HepG2 (cell line): Measurements from ENCODE around the gene ABHD17A. TPM values are rescaled to one million over a fixed set of nuclear protein-coding genes. Genes with fewer than 3 reads are reported as not detected.

Experiments
- AKAP8 ChIP-seq: sonication (generic); formaldehyde crosslinking; IDR thresholded peaks from 2 replicates; pipeline ENCODE4 v1.5.1; 2020; ENCODE audit warnings: mild to moderate bottlenecking, missing genetic modification reagents
- ATF7-NPFF ChIP-seq: sonication (generic); formaldehyde crosslinking; IDR thresholded peaks from 2 replicates; pipeline ENCODE4 v1.8.1; 2023; ENCODE audit warnings: mild to moderate bottlenecking, low read depth, missing genetic modification reagents, moderate library complexity
- CEBPZ ChIP-seq: IDR thresholded peaks from 2 replicates; pipeline ENCODE4 v1.6.1; 2012; ENCODE audit warnings: low read length, improper control_type of control experiment
- ELK4 ChIP-seq: sonication (generic); formaldehyde crosslinking; IDR thresholded peaks from 2 replicates; pipeline ENCODE4 v1.9.0; 2021; ENCODE audit warnings: missing genetic modification reagents, borderline replicate concordance
- FOSL1 ChIP-seq: sonication (generic); formaldehyde crosslinking; IDR thresholded peaks from 2 replicates; pipeline ENCODE4 v1.9.0; 2021; ENCODE audit warnings: missing genetic modification reagents, borderline replicate concordance
- ISL2 ChIP-seq: sonication (generic); formaldehyde crosslinking; IDR thresholded peaks from 2 replicates; pipeline ENCODE4 v1.5.0; 2020; ENCODE audit warnings: missing genetic modification reagents
- MIER3 ChIP-seq: IDR thresholded peaks from 2 replicates; pipeline ENCODE4 v1.6.1; 2016; ENCODE audit warnings: missing compliant biosample characterization, borderline replicate concordance
- NR3C1 ChIP-seq: sonication (generic); formaldehyde crosslinking; IDR thresholded peaks from 2 replicates; pipeline ENCODE4 v1.4.0; 2020; ENCODE audit warnings: missing genetic modification reagents
- NRL ChIP-seq: sonication (generic); formaldehyde crosslinking; IDR thresholded peaks from 2 replicates; pipeline ENCODE4 v1.5.0; 2020; ENCODE audit warnings: missing genetic modification reagents, mild to moderate bottlenecking, moderate library complexity, borderline replicate concordance
- ONECUT2 ChIP-seq: sonication (generic); formaldehyde crosslinking; IDR thresholded peaks from 2 replicates; pipeline ENCODE4 v1.4.0; 2020; ENCODE audit warnings: missing genetic modification reagents
- TCF7 ChIP-seq: sonication (generic); IDR thresholded peaks from 2 replicates; pipeline ENCODE4 v1.6.1; 2016; ENCODE audit warnings: antibody characterized with exemption, low read depth
- THRA ChIP-seq: sonication (generic); formaldehyde crosslinking; IDR thresholded peaks from 2 replicates; pipeline ENCODE4 v1.4.0; 2020; ENCODE audit warnings: missing genetic modification reagents, borderline replicate concordance
- U2AF2 ChIP-seq: fragments of 200-400 bp; formaldehyde crosslinking; IDR thresholded peaks from 2 replicates; pipeline ENCODE4 v1.6.1; 2017; ENCODE audit warnings: low read depth, mild to moderate bottlenecking, low read length
- YY1 ChIP-seq: IDR thresholded peaks from 2 replicates; pipeline ENCODE4 v1.6.1; 2011; ENCODE audit warnings: low read length, low read depth, moderate library complexity, mild to moderate bottlenecking; ENCODE audit not compliant: insufficient read depth, insufficient replicate concordance
- ZBTB4 ChIP-seq: sonication (generic); formaldehyde crosslinking; IDR thresholded peaks from 2 replicates; pipeline ENCODE4 v1.4.0; 2020; ENCODE audit warnings: missing genetic modification reagents, mild to moderate bottlenecking, borderline replicate concordance
- ZNF580 ChIP-seq: IDR thresholded peaks from 2 replicates; pipeline ENCODE4 v1.6.1; 2016; ENCODE audit warnings: low read depth, borderline replicate concordance
- ZNF740 ChIP-seq: sonication (generic); formaldehyde crosslinking; IDR thresholded peaks from 2 replicates; pipeline ENCODE4 v1.4.0; 2020; ENCODE audit warnings: missing genetic modification reagents
- ZNF772 ChIP-seq: sonication (generic); formaldehyde crosslinking; IDR thresholded peaks from 2 replicates; pipeline ENCODE4 v1.5.0; 2020; ENCODE audit warnings: mild to moderate bottlenecking, missing genetic modification reagents
- ZNF792 ChIP-seq: IDR thresholded peaks from 2 replicates; pipeline ENCODE4 v1.6.1; 2016
- polyA plus RNA-seq, 8 experiments: library from polyadenylated mRNA; depleted of rRNA in 3 of 8; stranded (reverse) in 7 of 8; unstranded in 1 of 8; fragments of >200 nt; fragmentation: Illumina TruSeq in 4 of 8; extraction: Trizol in 4 of 8; gene quantifications; 2 replicates each; pipeline versions ENCODE4 v1.2.1 to v1.2.3, GENCODE V29; 2011 to 2016; ENCODE audit warnings: low read depth in 4 of 8, missing spikeins in 1 of 8, mixed read lengths in 1 of 8; ENCODE audit not compliant: insufficient read depth in 1 of 8
- total RNA-seq, 5 experiments: library from RNA; depleted of rRNA; stranded (reverse); fragments of >200 nt; fragmentation: Illumina TruSeq; extraction: Trizol; gene quantifications; 2 replicates each; pipeline ENCODE4 v1.2.3, GENCODE V29; 2016; ENCODE audit warnings: low read depth in 1 of 5

The ABHD17A gene
- total and polyA plus RNA-seq, 2 of the 13 experiments (the other 11 are each of a cell fraction or from before 2014, with no cell fraction given): 27.7 to 40.8 TPM

- TF ChIP-seq THRA (CRISPR knock-in tag) (peak; percentile 60; the same call in 1 of the 2 replicates), ELK4 (CRISPR knock-in tag) (peak; percentile 60; the same call in 1 of the 2 replicates), ZBTB4 (CRISPR knock-in tag) (peak; percentile 91; the same call in 1 of the 2 replicates), ZNF740 (CRISPR knock-in tag) (0 out of 2 replicates have a peak, but pooled peaks have one; percentile 56), ATF7-NPFF (CRISPR knock-in tag) (peak; percentile 92), ONECUT2 (CRISPR knock-in tag) (no peak), ISL2 (CRISPR knock-in tag) (peak; percentile 64), MIER3 (peak; percentile 81), NR3C1 (CRISPR knock-in tag) (no peak), ZNF792 (CRISPR knock-in tag) (peak; percentile 86), NRL (CRISPR knock-in tag) (peak; percentile 72; the same call in 1 of the 2 replicates), FOSL1 (CRISPR knock-in tag) (0 out of 2 replicates have a peak, but pooled peaks have one; percentile 31), U2AF2 (no peak), ZNF772 (CRISPR knock-in tag) (peak; percentile 85), ZNF580 (peak; percentile 95), CEBPZ (no peak), AKAP8 (CRISPR knock-in tag) (peak; percentile 100), YY1 (peak; percentile 54), TCF7 (no peak)
Observed at GRCh38 chr19:1875646-1876495, 9.4 kb downstream of the ABHD17A start (continued).
